ENCODE results near the gene SMARCC1.

- TF ChIP-seq JUNB (IDR thresholded peaks at IDR 0.05) (no peak), CTCF (IDR thresholded peaks at IDR 0.05) (no peak)
Observed at GRCh38 chr3:47636921-47637320, 144.8 kb downstream of the SMARCC1 start.

Measured in A549 (cell line).